GM23338 (cell line): ENCODE data around the gene SOWAHA. TPM values are rescaled to one million over a fixed set of nuclear protein-coding genes. Genes with fewer than 3 reads are reported as not detected.

Experiments used
- ATAC-seq: fragments of 200-7000 bp; cut with Tn5 transposase; 3 replicates; pipeline ENCODE4 v1.9.1; 2020
- DNase-seq: peaks from one replicate; pipeline ENCODE4 v3.0.0-alpha.2; 2015; ENCODE audit warnings: low spot score
- H2AFZ ChIP-seq: fragments of 200-600 bp; sonication (generic); 2 replicates; pipeline ENCODE4 v1.8.0; 2016; ENCODE audit warnings: antibody characterized with exemption, mild to moderate bottlenecking, moderate library complexity
- H3F3A ChIP-seq: fragments of 200-600 bp; sonication (generic); replicated peaks from 2 replicates; pipeline ENCODE4 v1.8.0; 2017; ENCODE audit warnings: antibody characterized with exemption, mixed run types, low read depth
- H3K27ac ChIP-seq: fragments of 200-600 bp; sonication (generic); 2 replicates; pipeline ENCODE4 v1.6.1; 2016; ENCODE audit warnings: low read depth
- H3K27me3 ChIP-seq: fragments of 200-600 bp; sonication (generic); 2 replicates; pipeline ENCODE4 v1.8.0; 2016; ENCODE audit warnings: mild to moderate bottlenecking, mixed run types, moderate library complexity; ENCODE audit not compliant: insufficient read depth
- H3K36me3 ChIP-seq: fragments of 200-600 bp; sonication (generic); 2 replicates; pipeline ENCODE4 v1.8.0; 2016; ENCODE audit warnings: mild to moderate bottlenecking; ENCODE audit not compliant: insufficient read depth
- H3K4me1 ChIP-seq: fragments of 200-600 bp; sonication (generic); 2 replicates; pipeline ENCODE4 v1.8.0; 2016; ENCODE audit warnings: mild to moderate bottlenecking, moderate library complexity; ENCODE audit not compliant: insufficient read depth
- H3K4me2 ChIP-seq: fragments of 200-600 bp; sonication (generic); 2 replicates; pipeline ENCODE4 v1.7.1; 2017; ENCODE audit warnings: mixed run types
- H3K4me3 ChIP-seq: fragments of 200-600 bp; sonication (generic); 2 replicates; pipeline ENCODE4 v1.6.1; 2016; ENCODE audit warnings: mixed run types
- H3K79me2 ChIP-seq: fragments of 200-600 bp; sonication (generic); replicated peaks from 2 replicates; pipeline ENCODE4 v1.8.0; 2017; ENCODE audit warnings: mild to moderate bottlenecking; ENCODE audit not compliant: insufficient read depth
- H3K9me2 ChIP-seq: fragments of 200-600 bp; sonication (generic); 2 replicates; pipeline ENCODE4 v1.8.0; 2017; ENCODE audit not compliant: insufficient read depth
- H4K20me1 ChIP-seq: fragments of 200-600 bp; sonication (generic); replicated peaks from 2 replicates; pipeline ENCODE4 v1.8.0; 2017; ENCODE audit warnings: mild to moderate bottlenecking; ENCODE audit not compliant: insufficient read depth
- H3K27ac Mint-ChIP-seq: 2 replicates; pipeline ENCODE4 v1.8.0; 2020; ENCODE audit warnings: inconsistent platforms, mild to moderate bottlenecking, moderate library complexity, mixed read lengths
- H3K27me3 Mint-ChIP-seq: 3 replicates; pipeline ENCODE4 v1.8.0; 2022; ENCODE audit warnings: low read depth, mild to moderate bottlenecking, moderate library complexity, mixed read lengths, inconsistent platforms; ENCODE audit not compliant: insufficient read depth, poor library complexity
- H3K36me3 Mint-ChIP-seq: 3 replicates; pipeline ENCODE4 v1.8.0; 2021; ENCODE audit warnings: low read depth, mild to moderate bottlenecking, inconsistent platforms, moderate library complexity, mixed read lengths
- H3K4me1 Mint-ChIP-seq: 3 replicates; pipeline ENCODE4 v1.8.0; 2020; ENCODE audit warnings: mild to moderate bottlenecking, inconsistent platforms, mixed read lengths
- H3K4me3 Mint-ChIP-seq: 3 replicates; pipeline ENCODE4 v1.8.0; 2021; ENCODE audit warnings: moderate library complexity, mild to moderate bottlenecking, inconsistent platforms, mixed read lengths
- H3K9me3 Mint-ChIP-seq: 3 replicates; pipeline ENCODE4 v1.8.0; 2020; ENCODE audit warnings: moderate library complexity, mild to moderate bottlenecking, inconsistent platforms, mixed read lengths
- CREB1 ChIP-seq: fragments of 250-450 bp; sonication (Bioruptor Pico); IDR thresholded peaks from 2 replicates; pipeline ENCODE4 v1.5.0; 2020; ENCODE audit warnings: low read depth, mild to moderate bottlenecking, moderate library complexity
- EZH2 ChIP-seq: fragments of 200-600 bp; sonication (generic); IDR thresholded peaks from one replicate; pipeline ENCODE4 v1.8.0; 2017; ENCODE audit warnings: antibody characterized with exemption, mild to moderate bottlenecking, low read depth; ENCODE audit not compliant: unreplicated experiment
- EZH2phosphoT487 ChIP-seq: fragments of 200-600 bp; sonication (generic); IDR thresholded peaks from one replicate; pipeline ENCODE4 v1.8.1; 2018; ENCODE audit warnings: antibody characterized with exemption; ENCODE audit not compliant: unreplicated experiment
- STAT1 ChIP-seq: IDR thresholded peaks from one replicate; pipeline ENCODE4 v1.6.1; 2016; ENCODE audit warnings: antibody characterized with exemption; ENCODE audit not compliant: unreplicated experiment
- polyA plus RNA-seq: library from polyadenylated mRNA; unstranded; fragments of >200 nt; fragmentation: Nextera tagmentation; extraction: Ambion mirVana; gene quantifications from 2 replicates; pipeline ENCODE4 v1.2.1, GENCODE V29; 2016
- total RNA-seq: library from RNA; depleted of rRNA; stranded (reverse); fragments of >200 nt; shearing (Covaris generic); gene quantifications from 2 replicates; pipeline ENCODE4 v1.2.3, GENCODE V29; 2014
- TF ChIP-seq, protein P1 (sequence below), 2 experiments: fragments of 200-600 bp in 1 of 2; sonication (generic) in 1 of 2; conservative IDR thresholded peaks; 2 replicates each; pipeline versions ENCODE4 v1.5.1 to v1.6.1; 2016 to 2017; ENCODE audit warnings: antibody characterized with exemption in 2 of 2, low read depth in 2 of 2, mild to moderate bottlenecking in 2 of 2, moderate library complexity in 1 of 2
- TF ChIP-seq, protein P2 (sequence below): IDR thresholded peaks from one replicate; pipeline ENCODE4 v1.6.1; 2018; ENCODE audit warnings: antibody characterized with exemption; ENCODE audit not compliant: unreplicated experiment

The SOWAHA gene
- total and polyA plus RNA-seq, 2 experiments from 2014 or later, result 0.18 to 0.52 TPM

DNA sequence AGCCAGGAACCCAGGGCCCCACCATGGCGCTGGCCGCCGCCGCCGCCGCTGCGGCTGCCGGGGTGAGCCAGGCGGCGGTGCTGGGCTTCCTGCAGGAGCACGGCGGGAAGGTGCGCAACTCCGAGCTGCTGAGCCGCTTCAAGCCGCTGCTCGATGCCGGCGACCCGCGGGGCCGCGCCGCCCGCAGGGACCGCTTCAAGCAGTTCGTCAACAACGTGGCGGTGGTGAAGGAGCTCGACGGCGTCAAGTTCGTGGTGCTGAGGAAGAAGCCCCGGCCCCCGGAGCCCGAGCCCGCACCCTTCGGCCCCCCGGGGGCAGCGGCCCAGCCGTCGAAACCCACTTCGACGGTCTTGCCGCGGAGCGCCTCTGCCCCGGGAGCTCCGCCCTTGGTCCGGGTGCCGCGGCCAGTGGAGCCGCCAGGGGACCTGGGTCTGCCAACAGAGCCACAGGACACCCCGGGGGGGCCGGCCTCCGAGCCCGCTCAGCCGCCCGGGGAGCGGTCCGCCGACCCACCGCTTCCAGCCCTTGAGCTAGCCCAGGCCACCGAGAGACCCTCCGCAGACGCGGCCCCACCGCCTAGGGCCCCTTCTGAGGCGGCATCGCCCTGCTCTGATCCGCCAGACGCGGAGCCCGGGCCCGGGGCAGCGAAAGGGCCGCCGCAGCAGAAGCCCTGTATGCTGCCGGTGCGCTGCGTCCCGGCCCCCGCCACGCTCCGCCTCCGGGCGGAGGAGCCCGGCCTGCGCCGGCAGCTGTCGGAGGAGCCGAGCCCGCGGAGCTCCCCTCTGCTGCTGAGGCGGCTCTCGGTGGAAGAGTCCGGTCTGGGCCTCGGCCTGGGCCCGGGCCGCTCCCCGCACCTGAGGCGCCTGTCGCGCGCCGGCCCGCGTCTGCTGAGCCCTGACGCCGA, 749 bp downstream of the SOWAHA start:
- no peak overlapping the region for H3K4me3 Mint-ChIP-seq
- H3K9me3 Mint-ChIP-seq, result peaks cover 3% of the 10 kb centered on the region; the same call in 1 of the 3 replicates
- no peaks in the 10 kb centered on the region for H3K36me3 ChIP-seq
- H3K27ac Mint-ChIP-seq, result no peak overlapping the region
- peaks cover 9% of the 10 kb centered on the region for H3K4me1 Mint-ChIP-seq
- H3K4me1 ChIP-seq, result peaks cover 7% of the 10 kb centered on the region; the same call in 1 of the 2 replicates
- no peaks in the 10 kb centered on the region for H3K9me2 ChIP-seq
- peak; percentile 82 for ATAC-seq
- DNase-seq, result peak; percentile 75
- H4K20me1 ChIP-seq, result peaks cover 6% of the 10 kb centered on the region; the same call in 1 of the 2 replicates
- H3K27me3 Mint-ChIP-seq, result peaks cover 54% of the 10 kb centered on the region
- no peaks in the 10 kb centered on the region for H3K79me2 ChIP-seq
- H3K27me3 ChIP-seq, result peaks cover 80% of the 10 kb centered on the region
- 0 out of 2 replicates have a peak, but pooled peaks cover 4% of the 10 kb centered on the region for H3F3A ChIP-seq
- H3K36me3 Mint-ChIP-seq, result peaks cover 3% of the 10 kb centered on the region; the same call in 1 of the 3 replicates
- peak; percentile 66 for TF ChIP-seq EZH2
- TF ChIP-seq EZH2phosphoT487, result peak; percentile 48
- no peak for TF ChIP-seq STAT1
- H3K4me3 ChIP-seq, result peak overlapping the region; percentile 54
- H3K27ac ChIP-seq, result no peak overlapping the region
- peak overlapping the region; percentile 66; the same call in 1 of the 2 replicates for H3K4me2 ChIP-seq
- H2AFZ ChIP-seq, result peak overlapping the region; percentile 69

DNA sequence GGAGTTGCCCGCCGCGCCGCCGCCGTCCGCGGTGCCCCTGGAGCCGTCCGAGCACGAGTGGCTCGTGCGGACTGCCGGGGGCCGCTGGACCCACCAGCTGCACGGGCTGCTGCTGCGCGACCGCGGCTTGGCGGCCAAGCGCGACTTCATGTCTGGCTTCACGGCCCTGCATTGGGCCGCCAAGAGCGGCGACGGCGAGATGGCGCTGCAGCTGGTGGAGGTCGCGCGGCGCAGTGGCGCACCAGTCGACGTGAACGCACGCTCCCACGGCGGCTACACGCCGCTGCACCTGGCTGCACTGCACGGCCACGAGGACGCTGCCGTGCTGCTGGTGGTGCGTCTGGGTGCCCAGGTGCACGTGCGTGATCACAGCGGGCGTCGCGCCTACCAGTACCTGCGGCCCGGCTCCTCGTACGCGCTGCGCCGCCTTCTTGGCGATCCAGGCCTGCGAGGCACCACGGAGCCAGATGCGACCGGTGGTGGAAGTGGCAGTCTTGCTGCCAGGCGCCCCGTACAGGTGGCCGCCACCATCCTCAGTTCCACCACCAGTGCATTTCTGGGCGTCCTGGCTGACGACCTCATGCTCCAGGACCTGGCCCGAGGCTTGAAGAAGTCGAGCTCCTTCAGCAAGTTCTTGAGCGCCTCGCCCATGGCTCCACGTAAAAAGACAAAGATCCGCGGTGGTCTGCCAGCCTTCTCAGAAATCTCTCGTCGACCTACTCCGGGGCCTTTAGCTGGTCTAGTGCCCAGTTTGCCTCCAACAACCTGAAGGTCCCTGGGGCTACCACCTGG, 1.6 kb downstream of the SOWAHA start:
- H3K36me3 ChIP-seq, result no peaks in the 10 kb centered on the region
- peaks cover 3% of the 10 kb centered on the region; the same call in 1 of the 3 replicates for H3K36me3 Mint-ChIP-seq
- peaks cover 3% of the 10 kb centered on the region; the same call in 1 of the 3 replicates for H3K9me3 Mint-ChIP-seq
- H3K4me1 Mint-ChIP-seq, result peaks cover 15% of the 10 kb centered on the region
- H3K27ac ChIP-seq, result no peak overlapping the region
- H3K27me3 ChIP-seq, result peaks cover 86% of the 10 kb centered on the region
- H3K4me1 ChIP-seq, result peaks cover 14% of the 10 kb centered on the region; the same call in 1 of the 2 replicates
- H3K79me2 ChIP-seq, result no peaks in the 10 kb centered on the region
- peak overlapping the region; percentile 54; the same call in 1 of the 2 replicates for H3K4me3 ChIP-seq
- H3F3A ChIP-seq, result 0 out of 2 replicates have a peak, but pooled peaks cover 4% of the 10 kb centered on the region
- H3K27me3 Mint-ChIP-seq, result peaks cover 52% of the 10 kb centered on the region
- H3K27ac Mint-ChIP-seq, result no peak overlapping the region
- ATAC-seq (peak; percentile 49), DNase-seq (peak; percentile 66)
- H4K20me1 ChIP-seq, result peaks cover 6% of the 10 kb centered on the region; the same call in 1 of the 2 replicates
- peak overlapping the region; percentile 45; the same call in 2 of the 3 replicates for H3K4me3 Mint-ChIP-seq
- peak overlapping the region; percentile 66; the same call in 1 of the 2 replicates for H3K4me2 ChIP-seq
- H3K9me2 ChIP-seq, result no peaks in the 10 kb centered on the region
- TF ChIP-seq CREB1 (CRISPR knock-in tag) (no peak), EZH2phosphoT487 (peak; percentile 45)
- TF ChIP-seq, protein P1, sequence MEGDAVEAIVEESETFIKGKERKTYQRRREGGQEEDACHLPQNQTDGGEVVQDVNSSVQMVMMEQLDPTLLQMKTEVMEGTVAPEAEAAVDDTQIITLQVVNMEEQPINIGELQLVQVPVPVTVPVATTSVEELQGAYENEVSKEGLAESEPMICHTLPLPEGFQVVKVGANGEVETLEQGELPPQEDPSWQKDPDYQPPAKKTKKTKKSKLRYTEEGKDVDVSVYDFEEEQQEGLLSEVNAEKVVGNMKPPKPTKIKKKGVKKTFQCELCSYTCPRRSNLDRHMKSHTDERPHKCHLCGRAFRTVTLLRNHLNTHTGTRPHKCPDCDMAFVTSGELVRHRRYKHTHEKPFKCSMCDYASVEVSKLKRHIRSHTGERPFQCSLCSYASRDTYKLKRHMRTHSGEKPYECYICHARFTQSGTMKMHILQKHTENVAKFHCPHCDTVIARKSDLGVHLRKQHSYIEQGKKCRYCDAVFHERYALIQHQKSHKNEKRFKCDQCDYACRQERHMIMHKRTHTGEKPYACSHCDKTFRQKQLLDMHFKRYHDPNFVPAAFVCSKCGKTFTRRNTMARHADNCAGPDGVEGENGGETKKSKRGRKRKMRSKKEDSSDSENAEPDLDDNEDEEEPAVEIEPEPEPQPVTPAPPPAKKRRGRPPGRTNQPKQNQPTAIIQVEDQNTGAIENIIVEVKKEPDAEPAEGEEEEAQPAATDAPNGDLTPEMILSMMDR (conservative IDR thresholded peaks at IDR 0.05; ENCODE audit: low read depth in 2 of 2), result peak in 1 of 2 experiments; percentile 37; a peak in 1 of 4 replicates
- TF ChIP-seq, protein P2, sequence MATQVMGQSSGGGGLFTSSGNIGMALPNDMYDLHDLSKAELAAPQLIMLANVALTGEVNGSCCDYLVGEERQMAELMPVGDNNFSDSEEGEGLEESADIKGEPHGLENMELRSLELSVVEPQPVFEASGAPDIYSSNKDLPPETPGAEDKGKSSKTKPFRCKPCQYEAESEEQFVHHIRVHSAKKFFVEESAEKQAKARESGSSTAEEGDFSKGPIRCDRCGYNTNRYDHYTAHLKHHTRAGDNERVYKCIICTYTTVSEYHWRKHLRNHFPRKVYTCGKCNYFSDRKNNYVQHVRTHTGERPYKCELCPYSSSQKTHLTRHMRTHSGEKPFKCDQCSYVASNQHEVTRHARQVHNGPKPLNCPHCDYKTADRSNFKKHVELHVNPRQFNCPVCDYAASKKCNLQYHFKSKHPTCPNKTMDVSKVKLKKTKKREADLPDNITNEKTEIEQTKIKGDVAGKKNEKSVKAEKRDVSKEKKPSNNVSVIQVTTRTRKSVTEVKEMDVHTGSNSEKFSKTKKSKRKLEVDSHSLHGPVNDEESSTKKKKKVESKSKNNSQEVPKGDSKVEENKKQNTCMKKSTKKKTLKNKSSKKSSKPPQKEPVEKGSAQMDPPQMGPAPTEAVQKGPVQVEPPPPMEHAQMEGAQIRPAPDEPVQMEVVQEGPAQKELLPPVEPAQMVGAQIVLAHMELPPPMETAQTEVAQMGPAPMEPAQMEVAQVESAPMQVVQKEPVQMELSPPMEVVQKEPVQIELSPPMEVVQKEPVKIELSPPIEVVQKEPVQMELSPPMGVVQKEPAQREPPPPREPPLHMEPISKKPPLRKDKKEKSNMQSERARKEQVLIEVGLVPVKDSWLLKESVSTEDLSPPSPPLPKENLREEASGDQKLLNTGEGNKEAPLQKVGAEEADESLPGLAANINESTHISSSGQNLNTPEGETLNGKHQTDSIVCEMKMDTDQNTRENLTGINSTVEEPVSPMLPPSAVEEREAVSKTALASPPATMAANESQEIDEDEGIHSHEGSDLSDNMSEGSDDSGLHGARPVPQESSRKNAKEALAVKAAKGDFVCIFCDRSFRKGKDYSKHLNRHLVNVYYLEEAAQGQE, result no peak
- peak overlapping the region; percentile 69; the same call in 1 of the 2 replicates for H2AFZ ChIP-seq
